Activated CD4-positive, alpha-beta T cell treated with anti-CD3 and anti-CD28 coated beads, Interleukin-2, Interleukin-4, amounts not matched to agents 100 ng/mL and 50 ng/mL, durations not matched to agents 16 hours and 8 hours (primary cell): ENCODE measurements around the gene KIAA1217.
A peak's percentile ranks its signal among the peaks of the same experiment; 100 is the strongest.

Experiments
- DNase-seq: peaks from one replicate; pipeline ENCODE4 v3.0.0-alpha.2; 2020; ENCODE audit warnings: low spot score

Gene KIAA1217

DNA sequence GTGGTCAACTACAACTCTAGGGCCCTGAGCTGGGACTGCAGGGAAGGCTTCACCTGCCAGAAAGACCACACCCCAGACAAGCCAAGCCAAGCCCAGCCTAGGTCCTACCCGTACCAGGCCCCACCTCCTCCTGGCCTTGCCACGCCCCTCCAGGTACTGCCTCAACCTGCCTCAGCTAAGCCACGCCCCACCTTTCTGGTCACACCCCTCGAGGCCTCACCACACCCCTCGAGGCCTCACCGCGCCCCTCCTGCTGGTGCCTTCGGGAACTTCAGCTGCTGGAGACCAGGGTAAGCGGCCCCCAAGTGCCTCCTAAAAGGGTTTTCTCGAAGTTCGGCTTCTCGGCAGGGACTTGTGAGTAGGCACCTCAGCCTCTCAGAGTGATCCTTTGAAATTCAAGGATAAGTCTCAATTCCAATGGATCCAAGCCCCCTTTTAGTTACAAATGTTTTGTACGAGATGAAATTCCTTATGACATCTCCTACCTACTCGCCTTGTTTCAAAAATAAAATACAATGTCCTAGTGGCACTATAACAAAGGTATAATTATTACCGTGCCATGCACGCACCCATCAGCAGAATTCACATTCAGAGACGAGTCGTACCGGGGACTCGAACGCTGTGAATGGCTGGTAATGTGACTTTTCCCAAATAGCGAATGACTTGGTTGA lies 343.5 kb downstream of the KIAA1217 start:
- DNase-seq, result no peak

GRCh38 chr10:24553051-24553612 lies 344.2 kb downstream of the KIAA1217 start:
- no peak for DNase-seq

- no peak for DNase-seq
These were observed 345.1 kb downstream of the KIAA1217 start for GRCh38 chr10:24554036-24554435.

DNA sequence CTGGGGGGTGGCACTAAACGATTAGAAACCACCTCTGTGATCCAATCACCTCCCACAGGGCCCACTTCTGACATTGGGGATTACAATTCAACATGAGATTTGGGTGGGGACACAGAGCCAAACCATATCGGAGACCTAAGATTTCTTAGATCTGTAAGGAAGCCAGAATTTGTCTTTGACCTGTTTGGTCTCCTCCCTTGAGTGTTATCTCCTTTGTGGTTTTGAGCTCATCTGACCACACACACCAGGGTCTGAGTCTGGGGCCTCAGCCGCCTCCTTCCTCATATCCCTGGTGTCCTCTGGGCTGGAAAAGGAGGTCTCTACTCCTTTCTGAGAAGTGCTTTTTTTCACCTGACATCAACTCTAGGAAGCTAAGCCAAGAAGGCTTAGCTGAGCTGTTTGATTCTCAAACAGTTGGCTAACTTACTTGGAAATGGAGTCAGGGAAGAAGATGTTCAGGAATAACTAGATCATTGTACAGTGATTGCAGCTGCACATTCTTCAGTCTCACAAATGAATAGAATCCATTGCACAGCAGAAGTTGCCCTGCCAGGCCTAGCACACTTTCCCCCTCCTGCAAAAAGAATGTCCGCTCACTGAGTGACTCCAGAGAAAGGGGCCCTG lies 347.3 kb downstream of the KIAA1217 start:
- no peak for DNase-seq

- DNase-seq, result peak; percentile 31
These were observed 348.1 kb downstream of the KIAA1217 start for GRCh38 chr10:24556750-24557742.

DNA sequence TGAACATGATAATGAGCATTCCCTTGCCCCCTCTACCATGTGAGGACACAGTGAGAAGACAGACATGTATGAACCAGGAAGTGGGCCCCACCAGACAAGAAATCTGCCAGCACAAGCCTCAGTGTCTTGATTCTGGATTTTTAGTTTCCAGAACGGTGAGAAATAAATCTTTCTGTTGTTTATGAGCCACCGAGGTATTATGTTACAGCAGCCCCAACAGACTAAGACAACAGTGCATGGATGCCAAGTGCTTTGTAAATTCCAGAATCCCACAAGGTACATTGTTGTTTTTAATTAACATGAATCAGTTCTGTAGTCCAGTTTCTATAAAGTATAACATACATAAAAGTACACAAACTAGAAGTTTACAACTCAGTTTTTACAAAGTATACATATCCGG lies 352.5 kb downstream of the KIAA1217 start:
- DNase-seq, result no peak

GRCh38 chr10:24568042-24568441 lies 359.1 kb downstream of the KIAA1217 start:
- no peak for DNase-seq

DNA sequence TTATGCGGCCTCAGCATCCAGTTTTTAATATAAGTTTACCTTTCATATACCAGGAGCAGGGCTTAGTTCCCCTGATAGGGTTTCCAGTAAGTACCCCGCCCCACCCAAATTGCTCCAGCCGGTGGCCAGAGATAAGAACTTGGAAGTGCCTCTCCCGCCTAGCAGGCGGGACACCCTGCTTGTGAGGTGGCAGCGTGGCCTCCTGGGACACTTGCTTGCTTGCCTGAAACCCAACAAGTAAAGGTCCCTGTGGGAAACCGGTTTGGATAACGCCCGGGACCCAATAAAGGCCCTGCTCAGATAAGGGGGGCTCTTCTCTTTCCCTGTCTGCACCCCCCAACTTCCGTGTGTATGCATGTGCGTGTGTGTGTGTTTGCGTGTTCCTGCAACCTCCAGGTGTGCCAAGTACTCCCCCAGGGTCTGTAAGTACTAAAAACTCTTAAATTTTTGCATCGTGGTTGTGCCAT lies 360.4 kb downstream of the KIAA1217 start:
- no peak for DNase-seq

DNA sequence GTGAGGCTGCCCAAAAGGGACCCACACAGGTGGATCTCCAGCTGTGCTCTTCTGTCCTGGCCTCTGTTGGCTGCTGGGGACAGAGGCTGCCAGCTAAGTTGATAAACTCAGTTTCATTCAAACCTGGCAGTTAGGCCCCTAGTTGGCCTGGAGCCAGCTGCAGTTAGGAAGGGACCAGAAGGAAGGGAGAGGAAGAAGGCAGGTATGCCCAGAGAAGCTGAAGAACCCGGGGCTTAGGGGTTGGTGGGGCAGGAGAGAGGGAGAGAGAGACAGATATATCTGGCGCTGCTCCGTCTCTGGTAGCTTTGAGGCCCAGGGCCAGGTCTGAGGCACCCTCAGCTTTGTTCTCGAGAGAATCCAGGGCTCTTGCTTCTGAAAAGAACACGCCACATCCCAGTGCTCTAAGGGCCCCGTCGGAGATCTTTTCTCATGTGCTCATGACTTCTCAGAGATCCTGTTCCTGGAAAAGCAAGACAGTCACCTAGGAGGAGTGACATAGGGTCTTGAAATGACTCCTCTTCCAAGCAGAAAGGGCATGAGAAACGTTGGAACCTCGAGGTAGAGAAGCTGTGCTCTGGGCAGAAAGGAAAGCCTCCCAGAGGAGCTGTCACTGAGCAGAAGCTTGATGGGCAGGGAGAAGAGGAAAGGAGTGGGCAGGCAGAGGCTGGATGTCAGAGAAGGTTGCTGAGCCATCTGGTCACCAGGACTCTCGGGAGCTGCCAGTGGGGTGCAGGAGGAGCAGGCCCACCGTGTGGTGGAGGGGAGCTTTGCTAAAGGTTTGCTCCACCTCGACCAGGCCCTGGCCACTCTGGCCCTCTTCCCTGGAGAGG lies 361.1 kb downstream of the KIAA1217 start:
- DNase-seq, result no peak

GRCh38 chr10:24570658-24571426 lies 361.9 kb downstream of the KIAA1217 start:
- no peak for DNase-seq

DNA sequence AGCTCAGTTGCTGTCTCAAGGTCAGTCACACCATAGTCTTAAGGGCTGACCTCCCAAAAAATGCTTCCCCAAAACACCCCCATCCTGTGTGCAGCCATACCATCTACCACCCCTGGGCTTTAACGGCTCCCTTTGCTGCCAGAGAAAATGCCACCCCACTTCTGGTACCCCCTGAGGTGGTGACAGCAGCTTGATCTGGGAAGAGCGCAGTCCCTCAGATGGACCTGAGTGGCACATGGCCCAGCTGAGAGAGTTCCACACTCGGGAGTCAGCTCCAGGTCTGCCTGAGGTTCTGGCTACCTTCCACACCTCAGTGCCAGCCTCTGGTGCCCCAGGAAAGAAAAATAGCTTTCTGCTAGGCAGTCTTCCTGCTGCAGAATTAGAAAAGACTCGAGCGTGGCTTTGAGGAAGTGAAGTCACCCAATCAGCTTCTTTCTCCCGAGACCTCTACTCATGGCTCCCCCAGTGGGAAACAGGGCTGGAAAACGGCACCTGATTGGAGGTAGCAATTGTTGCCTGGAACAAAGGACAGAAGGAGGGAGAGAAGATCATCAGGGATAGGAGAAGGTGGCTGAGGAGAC lies 363.0 kb downstream of the KIAA1217 start:
- DNase-seq, result no peak

DNA sequence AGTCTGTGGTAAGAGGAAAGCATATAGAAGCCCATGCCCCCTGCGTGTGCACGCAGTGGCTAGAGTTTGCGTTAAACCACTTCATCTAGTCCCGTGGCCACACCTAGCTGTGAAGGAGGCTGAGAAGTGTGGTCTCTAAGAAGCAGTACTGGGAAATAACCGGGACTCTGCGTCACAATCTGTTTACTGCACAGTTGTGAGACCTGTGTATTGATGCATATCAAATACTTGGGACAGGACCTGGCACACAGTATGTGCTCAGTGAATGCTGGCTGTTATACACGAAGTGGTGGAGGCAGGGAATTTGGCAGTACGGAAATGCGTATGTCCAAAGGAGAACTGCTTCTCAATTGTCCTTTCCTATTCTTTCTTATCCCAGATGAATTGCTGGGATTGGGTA lies 365.2 kb downstream of the KIAA1217 start:
- DNase-seq, result no peak

GRCh38 chr10:24574578-24575155 lies 365.7 kb downstream of the KIAA1217 start:
- DNase-seq, result no peak

DNA sequence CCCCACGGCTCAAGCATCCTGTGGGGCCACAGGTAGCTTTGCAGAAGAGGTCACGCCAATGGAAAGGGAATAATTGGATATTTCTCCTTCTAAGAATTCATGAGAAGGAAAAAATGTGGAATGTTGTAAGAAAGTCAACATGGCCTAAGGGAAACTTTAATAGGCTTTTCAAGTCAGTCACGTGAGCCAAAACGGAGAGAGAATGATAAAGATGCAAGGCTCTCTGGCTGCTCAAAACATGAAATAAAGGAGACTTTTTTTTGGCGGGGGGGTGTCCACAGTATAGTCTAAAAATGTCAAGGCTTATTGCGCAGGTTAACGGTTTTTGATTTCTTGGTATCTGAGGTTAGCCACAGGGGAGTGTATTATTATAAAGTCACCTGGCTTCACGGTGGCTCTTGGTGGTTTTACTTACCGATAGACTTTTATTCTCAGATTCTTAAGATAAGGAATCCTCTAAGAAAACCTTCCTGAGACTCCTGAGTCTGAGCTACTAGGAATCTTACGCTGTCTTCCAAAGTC lies 366.6 kb downstream of the KIAA1217 start:
- no peak for DNase-seq

GRCh38 chr10:24579448-24579847 lies 370.5 kb downstream of the KIAA1217 start:
- no peak for DNase-seq

DNA sequence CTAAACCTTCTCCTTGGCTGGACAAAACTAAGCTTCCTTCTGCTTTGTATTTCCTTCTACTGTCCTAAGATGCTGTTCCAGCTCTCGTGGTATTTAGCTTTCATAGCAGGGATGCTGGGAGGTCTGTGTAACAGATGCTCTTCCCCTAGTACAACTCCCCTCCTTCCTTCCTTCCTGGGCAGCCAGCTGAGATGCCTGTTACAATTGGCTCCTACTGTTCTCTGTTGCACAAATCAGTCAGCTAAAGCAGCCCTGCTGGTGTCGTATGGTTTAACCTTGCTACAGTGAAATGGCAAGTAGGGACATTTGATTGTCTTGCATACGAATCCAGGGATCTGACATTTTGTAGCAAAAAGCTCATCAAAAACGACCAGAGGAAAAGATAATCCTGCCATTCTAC lies 371.0 kb downstream of the KIAA1217 start:
- no peak for DNase-seq

DNA sequence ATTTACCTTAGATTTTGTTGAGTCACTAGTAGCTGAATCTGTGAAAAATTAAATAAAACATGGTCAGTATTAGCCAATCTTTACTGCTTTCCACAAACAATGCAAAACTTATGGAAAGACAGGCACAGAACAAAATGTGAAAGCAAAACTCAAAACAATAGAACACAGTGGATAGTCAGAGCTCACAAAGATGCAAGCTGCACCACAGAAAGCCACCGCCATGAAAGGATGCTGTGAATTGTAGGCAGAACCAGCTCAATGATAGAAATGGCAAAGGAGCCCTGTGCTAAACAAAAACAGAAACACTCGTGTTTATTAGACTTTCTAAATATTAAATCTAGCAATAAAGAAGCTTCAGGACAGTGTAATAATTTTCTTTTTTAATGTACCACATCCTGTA lies 380.3 kb downstream of the KIAA1217 start:
- DNase-seq, result no peak

GRCh38 chr10:24590697-24591457 lies 381.9 kb downstream of the KIAA1217 start:
- no peak for DNase-seq
